SH-SY5Y (cell line): ENCODE data around the gene CARNS1.

ENCODE experiments used
- GATA2 ChIP-seq: IDR thresholded peaks from 2 replicates; pipeline ENCODE4 v1.6.1; 2011; ENCODE audit warnings: mild to moderate bottlenecking, low read depth, low read length
- GATA3 ChIP-seq: IDR thresholded peaks from 2 replicates; pipeline ENCODE4 v1.6.1; 2011; ENCODE audit warnings: low read depth, mild to moderate bottlenecking, low read length, moderate library complexity

GRCh38 chr11:67423891-67424613, 8.6 kb downstream of the CARNS1 start:
- no peak for TF ChIP-seq GATA2
- no peak for TF ChIP-seq GATA3
